ENCODE data around the gene ANTXRL.

GRCh38 chr10:46286991-46287693, at the start of gene ANTXRL:
- TF ChIP-seq, protein P1, sequence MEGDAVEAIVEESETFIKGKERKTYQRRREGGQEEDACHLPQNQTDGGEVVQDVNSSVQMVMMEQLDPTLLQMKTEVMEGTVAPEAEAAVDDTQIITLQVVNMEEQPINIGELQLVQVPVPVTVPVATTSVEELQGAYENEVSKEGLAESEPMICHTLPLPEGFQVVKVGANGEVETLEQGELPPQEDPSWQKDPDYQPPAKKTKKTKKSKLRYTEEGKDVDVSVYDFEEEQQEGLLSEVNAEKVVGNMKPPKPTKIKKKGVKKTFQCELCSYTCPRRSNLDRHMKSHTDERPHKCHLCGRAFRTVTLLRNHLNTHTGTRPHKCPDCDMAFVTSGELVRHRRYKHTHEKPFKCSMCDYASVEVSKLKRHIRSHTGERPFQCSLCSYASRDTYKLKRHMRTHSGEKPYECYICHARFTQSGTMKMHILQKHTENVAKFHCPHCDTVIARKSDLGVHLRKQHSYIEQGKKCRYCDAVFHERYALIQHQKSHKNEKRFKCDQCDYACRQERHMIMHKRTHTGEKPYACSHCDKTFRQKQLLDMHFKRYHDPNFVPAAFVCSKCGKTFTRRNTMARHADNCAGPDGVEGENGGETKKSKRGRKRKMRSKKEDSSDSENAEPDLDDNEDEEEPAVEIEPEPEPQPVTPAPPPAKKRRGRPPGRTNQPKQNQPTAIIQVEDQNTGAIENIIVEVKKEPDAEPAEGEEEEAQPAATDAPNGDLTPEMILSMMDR (IDR thresholded peaks at IDR 0.05), result no peak
- no peak for TF ChIP-seq POLR2A (IDR thresholded peaks at IDR 0.05)
